Left ventricle myocardium inferior (tissue), 1 donor: Measurements from ENCODE around the gene SIGLEC14. TPM values are rescaled to one million over a fixed set of nuclear protein-coding genes. Genes with fewer than 3 reads are reported as not detected.
"Not testable (repeated sequence)": the region's sequence is repeated elsewhere in the genome, so short reads cannot be mapped to it uniquely, and the experiment has no call there.

Experiments
- DNase-seq: peaks from one replicate; pipeline ENCODE4 v3.0.0-alpha.2; 2020
- H3K27ac ChIP-seq: fragments of 200-600 bp; replicated peaks from 2 replicates; pipeline ENCODE4 v1.8.0; 2021
- H3K27me3 ChIP-seq: fragments of 200-600 bp; 2 replicates; pipeline ENCODE4 v1.8.0; 2021; ENCODE audit warnings: low read depth
- H3K36me3 ChIP-seq: fragments of 200-600 bp; 2 replicates; pipeline ENCODE4 v1.8.0; 2021
- H3K4me1 ChIP-seq: fragments of 200-600 bp; 2 replicates; pipeline ENCODE4 v1.8.0; 2021
- H3K4me3 ChIP-seq: fragments of 200-600 bp; 2 replicates; pipeline ENCODE4 v1.8.0; 2021; ENCODE audit warnings: mild to moderate bottlenecking, moderate library complexity
- H3K9me3 ChIP-seq: fragments of 200-600 bp; replicated peaks from 2 replicates; pipeline ENCODE4 v1.8.0; 2021
- CTCF ChIP-seq: fragments of 200-600 bp; IDR thresholded peaks from 2 replicates; pipeline ENCODE4 v1.8.0; 2021; ENCODE audit warnings: antibody characterized with exemption, mild to moderate bottlenecking, borderline replicate concordance
- intact Hi-C: fragments of 100-400 bp; cut with micrococcal nuclease; formaldehyde crosslinking; loops from one replicate; pipeline ENCODE4 v1.11.0; 2022
- total RNA-seq: library from RNA; stranded (reverse); fragmentation: NEBNext Ultra II Directional; extraction: Animal tissue kit (Norgen Biotek cat#: 25700); gene quantifications from one replicate; pipeline ENCODE4 v1.2.1, GENCODE V29; 2021
- donor health status: DM: no; HTN: yes; CAD: no; lungs with severe emphysema.

Gene SIGLEC14
- total RNA-seq, 1 donor from 2014 or later = 0.33 TPM

- no peak for DNase-seq
- intact Hi-C loops = no loop called here
- no peak overlapping the region for H3K27ac ChIP-seq
- no peaks in the 10 kb centered on the region for H3K36me3 ChIP-seq
- H3K4me1 ChIP-seq = no peaks in the 10 kb centered on the region
- peaks cover 11% of the 10 kb centered on the region for H3K27me3 ChIP-seq
- no peak overlapping the region for H3K4me3 ChIP-seq
- H3K9me3 ChIP-seq = no peaks in the 10 kb centered on the region
- no peak for TF ChIP-seq CTCF
Measured at GRCh38 chr19:51676566-51677083, 30.0 kb upstream of the SIGLEC14 start.

GRCh38 chr19:51675911-51676565 lies 29.4 kb upstream of the SIGLEC14 start:
- H3K27ac ChIP-seq, H3K9me3 ChIP-seq, H3K36me3 ChIP-seq, intact Hi-C loops, H3K4me1 ChIP-seq, DNase-seq, H3K4me3 ChIP-seq: not testable (repeated sequence)
- peak; percentile 57 for TF ChIP-seq CTCF
- H3K27me3 ChIP-seq = peaks cover 11% of the 10 kb centered on the region

- H3K4me3 ChIP-seq = no peak overlapping the region
- intact Hi-C loops = no loop called here
- H3K4me1 ChIP-seq = no peaks in the 10 kb centered on the region
- no peaks in the 10 kb centered on the region for H3K9me3 ChIP-seq
- no peak for TF ChIP-seq CTCF
- no peak for DNase-seq
- H3K27me3 ChIP-seq = peaks cover 40% of the 10 kb centered on the region
- no peaks in the 10 kb centered on the region for H3K36me3 ChIP-seq
- H3K27ac ChIP-seq = no peak overlapping the region
Measured at GRCh38 chr19:51668216-51668615, 21.6 kb upstream of the SIGLEC14 start.

GRCh38 chr19:51664997-51665396 lies 18.4 kb upstream of the SIGLEC14 start:
- Histone ChIP-seq H3K36me3 (no peaks in the 10 kb centered on the region), H3K9me3 (no peaks in the 10 kb centered on the region), H3K4me3 (no peak overlapping the region), H3K27me3 (peaks cover 55% of the 10 kb centered on the region), H3K27ac (no peak overlapping the region), H3K4me1 (no peaks in the 10 kb centered on the region)
- TF ChIP-seq CTCF = no peak
- DNase-seq = no peak
- intact Hi-C loops = no loop called here

GRCh38 chr19:51664131-51664530 lies 17.5 kb upstream of the SIGLEC14 start:
- H3K4me1 ChIP-seq = no peaks in the 10 kb centered on the region
- H3K36me3 ChIP-seq = no peaks in the 10 kb centered on the region
- H3K4me3 ChIP-seq = no peak overlapping the region
- no peak for DNase-seq
- no peak overlapping the region for H3K27ac ChIP-seq
- intact Hi-C loops = no loop called here
- no peaks in the 10 kb centered on the region for H3K9me3 ChIP-seq
- peaks cover 55% of the 10 kb centered on the region for H3K27me3 ChIP-seq
- no peak for TF ChIP-seq CTCF
